HepG2 (cell line): ENCODE data around the gene FNBP1L. TPM values are rescaled to one million over a fixed set of nuclear protein-coding genes. Genes with fewer than 3 reads are reported as not detected.

Source experiments
- ATAC-seq: fragments of 200-7000 bp; cut with Tn5 transposase; 3 replicates; pipeline ENCODE4 v1.9.1; 2020; ENCODE audit warnings: mild to moderate bottlenecking, moderate library complexity
- BruUV-seq: library from RNA; stranded (reverse); fragments of 400-500 nt; replicated peaks from 2 replicates; lab custom pipeline; 2021; lab: Mats Ljungman, UMichigan
- CTCF ChIA-PET: fragments of 300-600 bp; formaldehyde crosslinking; extraction: SDS; loops from one replicate; lab custom pipeline; 2021; ENCODE audit warnings: low total read pairs, inconsistent platforms, low intra/inter-chr PET ratio; lab: Yijun Ruan, JAX
- POLR2A ChIA-PET: fragments of 350-600 bp; sonication (Branson Sonifier 250); formaldehyde crosslinking; loops from one replicate; lab custom pipeline; 2020; ENCODE audit warnings: antibody characterized with exemption, inconsistent platforms; lab: Yijun Ruan, JAX
- DNase-seq: peaks from one replicate; pipeline ENCODE4 v3.0.0-alpha.2; 2015; ENCODE audit warnings: low spot score
- FAIRE-seq: peaks from 3 replicates; lab custom pipeline; 2011; peaks lifted over from hg19 to GRCh38; lab: Jason Lieb, UNC
- H2AFZ ChIP-seq: one replicate; pipeline ENCODE4 v1.6.1; 2011; ENCODE audit warnings: low read length, inconsistent platforms
- H3K27ac ChIP-seq: fragments of 300-600 bp; 3 replicates; pipeline ENCODE4 v1.8.0; 2011; ENCODE audit warnings: mixed run types, mild to moderate bottlenecking, mixed read lengths, low read length, inconsistent platforms; ENCODE audit not compliant: insufficient read depth; ENCODE audit errors: extremely low read length
- H3K27me3 ChIP-seq, 2 experiments: fragments of 200-600 bp in 1 of 2; 2 replicates in 1 of 2; 3 replicates in 1 of 2; pipeline versions ENCODE4 v1.6.0 to v1.8.0; 2011; ENCODE audit warnings: low read length in 2 of 2, mild to moderate bottlenecking in 2 of 2, moderate library complexity in 2 of 2, inconsistent platforms in 1 of 2; ENCODE audit not compliant: insufficient read depth in 2 of 2, control insufficient read depth in 1 of 2
- H3K36me3 ChIP-seq, 2 experiments: fragments of 200-600 bp in 1 of 2; replicated peaks in 1 of 2; 2 replicates in 1 of 2; 3 replicates in 1 of 2; pipeline versions ENCODE4 v1.5.1 to v1.8.0; 2011; ENCODE audit warnings: low read length in 2 of 2, inconsistent platforms in 1 of 2; ENCODE audit not compliant: insufficient read depth in 2 of 2, control insufficient read depth in 1 of 2
- H3K4me1 ChIP-seq: 2 replicates; pipeline ENCODE4 v1.5.1; 2012; ENCODE audit warnings: low read length, inconsistent platforms; ENCODE audit not compliant: insufficient read depth
- H3K4me2 ChIP-seq: 2 replicates; pipeline ENCODE4 v1.6.0; 2011; ENCODE audit warnings: low read depth, low read length, inconsistent platforms
- H3K4me3 ChIP-seq, 3 experiments: fragments of 200-600 bp in 1 of 3; sonication (generic), shearing (Covaris generic) in 1 of 3; replicated peaks in 1 of 3; 2 replicates each; pipeline ENCODE4 v1.5.1; 2011 to 2016; ENCODE audit warnings: low read length in 3 of 3, inconsistent platforms in 2 of 3, low read depth in 2 of 3, mild to moderate bottlenecking in 2 of 3, control low read depth in 1 of 3, mixed read lengths in 1 of 3; ENCODE audit not compliant: insufficient read depth in 1 of 3
- H3K79me2 ChIP-seq: one replicate; pipeline ENCODE4 v1.6.1; 2011; ENCODE audit warnings: low read length, inconsistent platforms; ENCODE audit not compliant: insufficient read depth
- H3K9ac ChIP-seq: 2 replicates; pipeline ENCODE4 v1.6.0; 2011; ENCODE audit warnings: mild to moderate bottlenecking, low read depth, low read length, inconsistent platforms; ENCODE audit not compliant: insufficient read depth
- H3K9me3 ChIP-seq: 2 replicates; pipeline ENCODE4 v1.5.1; 2012; ENCODE audit warnings: mild to moderate bottlenecking, low read length
- H4K20me1 ChIP-seq: 2 replicates; pipeline ENCODE4 v1.6.0; 2011; ENCODE audit warnings: inconsistent platforms, mild to moderate bottlenecking, low read length, moderate library complexity; ENCODE audit not compliant: insufficient read depth
- ASH2L ChIP-seq: fragments of 300-600, 200-600 bp; sonication (generic); IDR thresholded peaks from 2 replicates; pipeline ENCODE4 v1.7.0; 2017; ENCODE audit warnings: low read depth, mild to moderate bottlenecking, moderate library complexity, mixed read lengths, low read length; ENCODE audit not compliant: insufficient read length
- CC2D1A ChIP-seq: sonication (generic); formaldehyde crosslinking; IDR thresholded peaks from 2 replicates; pipeline ENCODE4 v1.8.1; 2023; ENCODE audit warnings: mild to moderate bottlenecking, missing genetic modification reagents
- FOXP1 ChIP-seq, 2 experiments: fragments of 450-650 bp in 1 of 2; IDR thresholded peaks; 2 replicates each; pipeline ENCODE4 v1.6.1; 2017 to 2018; ENCODE audit warnings: antibody characterized with exemption in 1 of 2
- GFI1 ChIP-seq: sonication (generic); formaldehyde crosslinking; IDR thresholded peaks from 2 replicates; pipeline ENCODE4 v1.5.0; 2020; ENCODE audit warnings: missing genetic modification reagents, mild to moderate bottlenecking, borderline replicate concordance
- HDAC2 ChIP-seq: sonication (generic); formaldehyde crosslinking; IDR thresholded peaks from 2 replicates; pipeline ENCODE4 v1.4.0; 2020; ENCODE audit warnings: missing genetic modification reagents
- KAT8 ChIP-seq: IDR thresholded peaks from 2 replicates; pipeline ENCODE4 v1.6.1; 2016; ENCODE audit warnings: missing genetic modification reagents, missing compliant biosample characterization
- MED1 ChIP-seq: sonication (generic); formaldehyde crosslinking; IDR thresholded peaks from 2 replicates; pipeline ENCODE4 v1.4.0; 2020; ENCODE audit warnings: missing genetic modification reagents
- MTERF4 ChIP-seq: sonication (generic); formaldehyde crosslinking; IDR thresholded peaks from 2 replicates; pipeline ENCODE4 v1.8.0; 2023; ENCODE audit warnings: mild to moderate bottlenecking, missing genetic modification reagents
- NCOA5 ChIP-seq: sonication (generic); formaldehyde crosslinking; IDR thresholded peaks from 2 replicates; pipeline ENCODE4 v1.4.0; 2020; ENCODE audit warnings: missing genetic modification reagents
- PREB ChIP-seq: sonication (generic); formaldehyde crosslinking; IDR thresholded peaks from 2 replicates; pipeline ENCODE4 v1.4.0; 2020; ENCODE audit warnings: missing genetic modification reagents
- PRMT3 ChIP-seq: sonication (generic); formaldehyde crosslinking; IDR thresholded peaks from 2 replicates; pipeline ENCODE4 v1.8.1; 2022; ENCODE audit warnings: low read depth, mild to moderate bottlenecking, moderate library complexity, missing genetic modification reagents, borderline replicate concordance
- RBAK ChIP-seq: sonication (generic); formaldehyde crosslinking; IDR thresholded peaks from 2 replicates; pipeline ENCODE4 v1.5.1; 2020; ENCODE audit warnings: mild to moderate bottlenecking, missing genetic modification reagents
- SP2 ChIP-seq: sonication (generic); formaldehyde crosslinking; IDR thresholded peaks from 2 replicates; pipeline ENCODE4 v1.5.1; 2020; ENCODE audit warnings: mild to moderate bottlenecking, missing genetic modification reagents
- ZBTB49 ChIP-seq: sonication (generic); formaldehyde crosslinking; IDR thresholded peaks from 2 replicates; pipeline ENCODE4 v1.4.0; 2020; ENCODE audit warnings: missing genetic modification reagents, borderline replicate concordance
- ZSCAN20 ChIP-seq: sonication (generic); formaldehyde crosslinking; IDR thresholded peaks from 2 replicates; pipeline ENCODE4 v1.4.0; 2020; ENCODE audit warnings: missing genetic modification reagents, mild to moderate bottlenecking, borderline replicate concordance
- WGBS: methylation state at CpG from one replicate; pipeline ENCODE4 v1.1.6; 2017; ENCODE audit warnings: low lambda C conversion rate; 5-methylcytosine and 5-hydroxymethylcytosine counted together
- in situ Hi-C: cut with HindIII; loops from 2 replicates; pipeline ENCODE4 v1.10.0; 2017; ENCODE audit warnings: low pct_unique_long_range_greater_than_20kb; ENCODE audit not compliant: extremely low pct_ligation_motif_present
- intact Hi-C: fragments of 100-400 bp; cut with micrococcal nuclease; formaldehyde crosslinking; loops from one replicate; pipeline ENCODE4 v1.10.0; 2022; ENCODE audit not compliant: unreplicated experiment
- polyA plus RNA-seq, 8 experiments: library from polyadenylated mRNA; depleted of rRNA in 3 of 8; stranded (reverse) in 7 of 8; unstranded in 1 of 8; fragments of >200 nt; fragmentation: Illumina TruSeq in 4 of 8; extraction: Trizol in 4 of 8; gene quantifications; 2 replicates each; pipeline versions ENCODE4 v1.2.1 to v1.2.3, GENCODE V29; 2011 to 2016; ENCODE audit warnings: low read depth in 4 of 8, missing spikeins in 1 of 8, mixed read lengths in 1 of 8; ENCODE audit not compliant: insufficient read depth in 1 of 8
- total RNA-seq, 5 experiments: library from RNA; depleted of rRNA; stranded (reverse); fragments of >200 nt; fragmentation: Illumina TruSeq; extraction: Trizol; gene quantifications; 2 replicates each; pipeline ENCODE4 v1.2.3, GENCODE V29; 2016; ENCODE audit warnings: low read depth in 1 of 5

The FNBP1L gene
- total and polyA plus RNA-seq, 2 of the 13 experiments (the other 11 are each of a cell fraction or from before 2014, with no cell fraction given), result 24.1 to 27.1 TPM

GRCh38 chr1:93420400-93420799 lies 27.5 kb upstream of the FNBP1L start:
- CTCF ChIA-PET, result no interaction called here
- DNase-seq, result no peak
- WGBS, result 62% methylated on average over 2 of the region's 2 CpGs
- no TSS peak for BruUV-seq
- Histone ChIP-seq H3K4me1 (0 out of 2 replicates have a peak, but pooled peaks cover 6% of the 10 kb centered on the region), H2AFZ (no peak overlapping the region), H3K4me2 (no peak overlapping the region)
- TF ChIP-seq HDAC2 (no peak), KAT8 (CRISPR knock-in tag) (no peak), MED1 (CRISPR knock-in tag) (no peak), ZBTB49 (CRISPR knock-in tag) (no peak), CC2D1A (CRISPR knock-in tag) (no peak), ZSCAN20 (CRISPR knock-in tag) (no peak)
- TF ChIP-seq, all 625 proteins: peak for 0
- POLR2A ChIA-PET, result no interaction called here
- Histone ChIP-seq H3K27me3 (no peaks in the 10 kb centered on the region; a peak in 1 of 5 replicates), H3K4me3 (no peak overlapping the region), H4K20me1 (no peaks in the 10 kb centered on the region), H3K9me3 (no peaks in the 10 kb centered on the region), H3K9ac (no peak overlapping the region), H3K36me3 (no peaks in the 10 kb centered on the region), H3K27ac (no peak overlapping the region), H3K79me2 (no peaks in the 10 kb centered on the region)
- in situ Hi-C loops, result no loop called here
- ATAC-seq (no peak), FAIRE-seq (no peak)
- intact Hi-C loops, result no loop called here

GRCh38 chr1:93426181-93426580 lies 21.7 kb upstream of the FNBP1L start:
- in situ Hi-C loops, result no loop called here
- CTCF ChIA-PET, result no interaction called here
- WGBS, result 0% methylated on average over 1 of the region's 2 CpGs
- TF ChIP-seq PREB (CRISPR knock-in tag) (no peak), PRMT3 (no peak), RBAK (CRISPR knock-in tag) (no peak), MTERF4 (CRISPR knock-in tag) (no peak), GFI1 (CRISPR knock-in tag) (no peak), ASH2L (no peak), FOXP1 (IDR thresholded peaks at IDR 0.05) (no peak), FOXP1 (CRISPR knock-in tag; IDR thresholded peaks at IDR 0.05) (no peak), SP2 (CRISPR knock-in tag) (no peak), NCOA5 (no peak)

More at GRCh38 chr1:93426181-93426580, 21.7 kb upstream of the FNBP1L start:
- H3K4me2 ChIP-seq, result no peak overlapping the region
- H3K79me2 ChIP-seq, result no peaks in the 10 kb centered on the region
- H4K20me1 ChIP-seq, result no peaks in the 10 kb centered on the region
- H2AFZ ChIP-seq, result no peak overlapping the region
- POLR2A ChIA-PET, result no interaction called here
- intact Hi-C loops, result no loop called here
- H3K9me3 ChIP-seq, result no peaks in the 10 kb centered on the region
- H3K4me3 ChIP-seq, result no peak overlapping the region
- H3K4me1 ChIP-seq, result 0 out of 2 replicates have a peak, but pooled peaks cover 6% of the 10 kb centered on the region
- no peaks in the 10 kb centered on the region for H3K36me3 ChIP-seq
- FAIRE-seq (no peak), ATAC-seq (no peak), DNase-seq (no peak)
- no peak overlapping the region for H3K9ac ChIP-seq
- no TSS peak for BruUV-seq
- H3K27me3 ChIP-seq, result no peaks in the 10 kb centered on the region
- no peak overlapping the region for H3K27ac ChIP-seq
